Left forelimb (tissue), 1 donor: ENCODE measurements around the gene CARD18.
"Not testable (repeated sequence)": the region's sequence is repeated elsewhere in the genome, so short reads cannot be mapped to it uniquely, and the experiment has no call there.

Source experiments
- DNase-seq: peaks from one replicate; pipeline ENCODE4 v3.0.0-alpha.2; 2018; ENCODE audit warnings: low spot score

CARD18 gene

DNA sequence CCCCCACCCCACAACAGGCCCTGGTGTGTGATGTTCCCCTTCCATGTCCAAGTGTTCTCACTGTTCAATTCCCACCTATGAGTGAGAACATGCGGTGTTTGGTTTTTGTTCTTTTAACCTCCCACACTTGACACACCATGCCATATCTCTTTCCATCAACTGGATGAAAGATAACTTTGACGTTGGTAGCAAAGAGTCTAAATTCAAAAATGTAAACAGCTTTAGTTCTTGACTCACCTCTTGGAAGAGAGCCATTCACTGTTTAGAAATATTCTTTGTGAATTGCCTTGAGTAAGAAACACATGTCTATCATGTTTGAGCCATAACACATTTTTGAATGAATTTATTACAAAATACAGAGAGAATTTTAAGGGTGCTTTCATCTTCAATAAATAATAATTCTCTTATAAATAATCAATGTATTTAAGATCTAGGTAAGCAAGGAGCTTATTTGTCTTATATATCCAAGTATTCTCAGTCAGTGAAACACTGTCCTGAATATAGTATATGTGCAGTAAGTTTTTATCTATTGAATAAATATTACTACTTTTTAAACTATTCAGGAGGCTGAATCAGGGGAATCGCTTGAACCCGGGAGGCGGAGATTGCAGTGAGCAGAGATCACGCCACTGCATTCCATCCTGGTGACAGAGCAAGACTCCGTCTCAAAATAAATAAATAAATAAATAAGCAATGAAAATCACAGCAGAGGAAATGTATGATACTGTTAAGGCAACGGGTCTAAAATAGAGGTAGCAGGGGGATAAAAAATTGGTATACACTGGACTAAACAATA is 6.7 kb downstream of the CARD18 start:
- DNase-seq: no peak

- no peak for DNase-seq
These were observed 9.3 kb downstream of the CARD18 start for GRCh38 chr11:105130189-105130813.

GRCh38 chr11:105124756-105125155 is 14.8 kb downstream of the CARD18 start:
- DNase-seq: no peak

GRCh38 chr11:105111145-105111944 is 28.2 kb downstream of the CARD18 start:
- DNase-seq: no peak

- DNase-seq: no peak
These were observed 28.9 kb downstream of the CARD18 start for GRCh38 chr11:105110688-105111030.

DNA sequence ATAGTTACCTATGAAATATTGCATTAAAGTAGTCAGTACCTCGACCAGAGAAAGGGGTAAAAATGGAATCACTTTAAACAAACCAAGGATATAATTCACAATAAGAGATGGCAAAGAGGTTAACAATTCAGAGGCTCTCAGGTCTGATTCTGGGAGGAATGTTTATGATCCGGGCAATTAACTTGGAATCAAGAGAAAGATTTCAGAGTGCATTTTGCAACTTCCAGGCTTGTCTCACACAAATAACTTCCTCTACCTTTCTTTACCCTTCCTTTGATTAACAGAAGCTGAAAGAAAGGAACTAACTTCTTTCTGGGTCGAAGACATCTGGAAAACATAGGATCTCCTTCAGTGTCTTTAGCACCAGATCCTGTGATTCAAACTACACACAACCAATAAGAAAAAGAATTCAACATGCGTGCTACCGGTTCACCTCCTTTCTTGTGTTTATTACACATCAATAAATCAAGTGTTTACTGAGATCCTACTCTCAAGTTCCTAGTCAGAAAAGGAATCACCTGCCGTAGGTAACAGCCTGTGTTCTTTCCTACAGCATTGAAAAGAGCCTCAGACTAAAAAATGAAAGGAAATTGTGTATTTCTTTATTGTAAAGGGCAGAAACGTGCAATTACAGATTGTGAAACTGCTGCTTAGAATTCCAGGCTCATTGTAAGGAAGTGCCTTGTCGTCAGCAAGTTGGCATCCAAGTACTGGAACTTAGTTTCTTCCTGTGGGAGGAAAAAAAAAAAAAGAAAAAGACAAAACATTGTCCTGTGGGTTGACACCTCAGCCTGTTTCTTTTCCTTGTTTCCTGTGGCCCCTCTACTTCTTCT is 29.5 kb downstream of the CARD18 start:
- DNase-seq: no peak

DNA sequence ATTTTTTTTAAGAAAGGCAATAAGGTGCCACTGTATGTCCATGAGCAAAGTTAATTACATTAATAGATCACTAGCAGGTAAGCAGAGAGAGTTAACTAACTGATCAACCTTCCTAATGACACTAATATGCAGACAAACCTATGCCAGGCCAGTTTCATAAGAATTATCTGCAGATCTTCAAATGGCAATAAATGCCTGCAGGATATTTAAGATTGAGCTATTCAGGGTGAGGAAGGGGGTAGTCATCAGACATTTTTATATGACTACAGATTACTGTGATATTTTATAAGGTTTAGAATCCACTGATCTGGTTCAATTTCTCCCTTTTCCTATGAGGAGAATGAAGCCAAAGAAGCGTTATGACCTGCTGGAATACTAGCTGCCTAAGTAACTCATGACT is 30.2 kb downstream of the CARD18 start:
- DNase-seq: no peak

- no peak for DNase-seq
These were observed 31.3 kb downstream of the CARD18 start for GRCh38 chr11:105108247-105108646.

DNA sequence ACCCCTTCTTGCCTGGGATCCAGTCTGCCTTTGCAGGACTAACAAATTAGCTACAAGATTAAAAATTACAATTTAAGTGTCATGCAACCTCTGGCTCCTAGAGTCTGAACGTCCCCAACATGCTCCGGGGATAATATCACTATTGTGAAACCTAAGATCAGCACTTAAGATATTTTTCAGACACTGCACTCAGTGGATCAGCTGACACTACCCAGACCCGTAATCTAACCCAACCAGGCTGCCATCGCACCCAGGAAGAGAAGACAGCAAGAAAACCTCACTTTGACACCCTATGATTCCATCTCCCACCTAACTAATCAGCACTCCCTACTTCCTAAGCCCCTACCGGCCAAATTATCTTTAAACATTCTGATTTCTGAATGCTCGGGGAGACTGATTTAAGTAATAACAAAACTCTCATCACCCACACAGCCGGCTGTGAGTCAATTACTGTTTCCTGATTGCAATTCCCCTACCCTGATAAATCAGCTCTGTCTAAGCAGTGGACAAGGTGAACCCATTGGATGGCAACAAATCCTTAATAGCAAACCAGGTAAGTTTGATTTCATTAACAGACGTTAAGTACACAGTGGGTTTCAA is 32.2 kb downstream of the CARD18 start:
- DNase-seq: not testable (repeated sequence)

DNA sequence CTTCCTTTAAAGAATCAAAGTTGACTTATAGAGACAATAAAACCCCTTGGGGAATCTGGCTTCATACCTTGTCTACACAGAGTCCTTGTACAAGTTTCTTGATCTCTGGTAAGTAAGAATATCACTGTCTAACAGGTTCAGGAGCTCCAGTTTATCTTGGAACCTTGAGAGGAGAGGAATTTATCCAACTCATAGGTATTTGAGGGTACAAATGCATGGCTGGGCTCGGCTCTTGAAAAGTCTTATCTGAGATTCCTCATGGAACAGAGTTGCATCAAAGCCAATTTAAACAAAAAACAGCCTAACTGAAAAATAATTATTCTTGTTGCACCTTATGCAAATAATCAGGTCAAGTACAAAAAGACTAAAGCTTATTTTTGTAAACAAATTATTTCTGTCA is 33.4 kb downstream of the CARD18 start:
- no peak for DNase-seq

DNA sequence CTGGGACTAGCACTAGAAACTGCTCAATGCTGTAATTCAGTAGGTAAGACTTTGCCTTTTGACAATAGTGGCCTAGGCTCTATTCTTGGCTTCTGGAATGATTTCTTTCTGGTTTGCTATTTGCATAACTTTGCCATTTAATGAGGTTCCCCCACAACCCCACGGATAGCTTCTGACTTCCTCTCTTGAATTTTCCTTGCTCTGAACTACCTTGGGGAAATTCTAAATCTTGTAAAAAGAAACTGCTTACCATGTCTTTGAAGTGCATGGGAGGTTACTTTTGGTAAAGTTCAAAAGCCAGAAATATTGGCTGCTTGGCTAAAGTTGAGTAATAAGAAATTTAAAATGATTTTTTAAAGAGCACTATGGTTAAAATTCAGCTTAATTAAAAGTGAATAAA is 35.3 kb downstream of the CARD18 start:
- DNase-seq: no peak

DNA sequence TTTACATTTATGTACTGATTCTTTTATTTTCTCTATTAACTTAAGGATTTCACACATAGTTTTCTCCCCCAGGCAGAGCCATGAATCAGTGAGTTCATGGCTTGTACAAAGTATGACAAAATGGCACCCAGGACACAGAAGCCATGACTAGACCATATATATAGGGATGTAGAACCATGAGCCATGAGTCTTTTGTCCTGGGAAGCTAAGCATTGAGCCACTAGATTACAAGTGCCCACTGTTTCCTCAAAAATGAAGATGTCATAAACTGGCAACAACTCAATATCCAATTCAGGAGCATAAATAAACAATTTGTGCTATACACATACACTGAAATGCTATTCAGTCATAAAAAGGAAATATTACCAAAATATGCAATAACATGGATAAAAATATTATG is 36.2 kb downstream of the CARD18 start:
- no peak for DNase-seq

GRCh38 chr11:105102079-105102581 is 37.4 kb downstream of the CARD18 start:
- not testable (repeated sequence) for DNase-seq

- DNase-seq: no peak
These were observed 38.5 kb downstream of the CARD18 start for GRCh38 chr11:105100981-105101630.

- DNase-seq: no peak
These were observed 39.4 kb downstream of the CARD18 start for GRCh38 chr11:105100206-105100605.

GRCh38 chr11:105099594-105099993 is 40.0 kb downstream of the CARD18 start:
- DNase-seq: not testable (repeated sequence)

GRCh38 chr11:105092256-105093239 is 47.0 kb downstream of the CARD18 start:
- DNase-seq: no peak
